Ishikawa (cell line): ENCODE measurements around the gene JPT2.

Source experiments
- EP300 ChIP-seq: IDR thresholded peaks from 2 replicates; pipeline ENCODE4 v1.6.1; 2012; ENCODE audit warnings: borderline replicate concordance
- FOXM1 ChIP-seq: IDR thresholded peaks from 2 replicates; pipeline ENCODE4 v1.6.1; 2012; ENCODE audit warnings: low read depth, borderline replicate concordance
- REST ChIP-seq: IDR thresholded peaks from 2 replicates; pipeline ENCODE4 v1.6.1; 2012; ENCODE audit warnings: low read depth, mild to moderate bottlenecking
- TAF1 ChIP-seq: IDR thresholded peaks from 2 replicates; pipeline ENCODE4 v1.6.1; 2012; ENCODE audit warnings: low read depth, mild to moderate bottlenecking
- TCF12 ChIP-seq: IDR thresholded peaks from 2 replicates; pipeline ENCODE4 v1.6.1; 2012; ENCODE audit warnings: low read depth
- YY1 ChIP-seq: IDR thresholded peaks from 2 replicates; pipeline ENCODE4 v1.6.1; 2012; ENCODE audit warnings: low read depth

- TF ChIP-seq FOXM1 (no peak), TAF1 (no peak), REST (no peak), EP300 (no peak), YY1 (no peak), TCF12 (no peak)
Observed at GRCh38 chr16:1635070-1635469, 43.0 kb upstream of the JPT2 start.
